SK-N-DZ (cell line): Measurements from ENCODE around the gene OSBPL1A.
A peak's percentile ranks its signal among the peaks of the same experiment; 100 is the strongest.

ENCODE experiments used
- DNase-seq: peaks from one replicate; pipeline ENCODE4 v3.0.0-alpha.2; 2015; ENCODE audit warnings: low spot score
- small RNA-seq, 2 experiments: library from RNA; depleted of rRNA; stranded (forward); fragments of <200 nt; gene quantifications; one replicate each; pipeline ENCODE3, GENCODE V24; 2014

The OSBPL1A gene

GRCh38 chr18:24130494-24130893 lies 267.1 kb downstream of the OSBPL1A start:
- no peak for DNase-seq

- DNase-seq = no peak
These were observed 268.9 kb downstream of the OSBPL1A start for GRCh38 chr18:24128700-24129099.

- DNase-seq = no peak
These were observed 269.9 kb downstream of the OSBPL1A start for GRCh38 chr18:24127735-24128134.

GRCh38 chr18:24126155-24126961 lies 271.3 kb downstream of the OSBPL1A start:
- no peak for DNase-seq

GRCh38 chr18:24121625-24122024 lies 276.0 kb downstream of the OSBPL1A start:
- no peak for DNase-seq

GRCh38 chr18:24120676-24121075 lies 276.9 kb downstream of the OSBPL1A start:
- no peak for DNase-seq

- DNase-seq = peak; percentile 77
These were observed 278.7 kb downstream of the OSBPL1A start for GRCh38 chr18:24118750-24119577.

GRCh38 chr18:24115628-24116027 lies 282.0 kb downstream of the OSBPL1A start:
- no peak for DNase-seq

- DNase-seq = no peak
These were observed 282.6 kb downstream of the OSBPL1A start for GRCh38 chr18:24114924-24115549.

GRCh38 chr18:24112874-24113615 lies 284.6 kb downstream of the OSBPL1A start:
- no peak for DNase-seq

GRCh38 chr18:24112464-24112863 lies 285.2 kb downstream of the OSBPL1A start:
- DNase-seq = no peak

Small RNA genes within 50 kb of the gene (small RNA-seq; reads per million reads assigned to genes)
- gene MIR320C2 = 0 reads per million in 2 experiments
- 0 reads per million in 2 experiments for gene RF00017
- 0 reads per million in 2 experiments for gene RF00019
- gene RNA5SP452 = 0.31 to 6.7 reads per million in 2 experiments
- gene RNU5A-6P = 6.1 to 40.2 reads per million in 2 experiments
- 0 reads per million in 2 experiments for gene RNU6-435P
